ENCODE data around the gene ASXL1. TPM values are rescaled to one million over a fixed set of nuclear protein-coding genes. Genes with fewer than 3 reads are reported as not detected.

Gene ASXL1
- polyA plus RNA-seq, 3 donors from 2014 or later, result 2.9 to 11.0 (median 5.3) TPM

- Mint-ChIP-seq H3K36me3 (no peaks in the 10 kb centered on the region), H3K27ac (peak overlapping the region in 4 of 6 donors; percentile 43 to 50 (median 44)), H3K4me1 (peaks cover 28 to 30% of the 10 kb centered on the region in 2 donors), H3K27me3 (ENCODE audit: low read depth in 3 of 3) (peaks cover 0 to 10% (median 6%) of the 10 kb centered on the region in 3 donors), H3K4me3 (no peak overlapping the region), H3K9me3 (no peaks in the 10 kb centered on the region)
- DNase-seq, result no peak
Observed at GRCh38 chr20:32470025-32470861, 112.1 kb downstream of the ASXL1 start.

GRCh38 chr20:32470940-32471339, 112.8 kb downstream of the ASXL1 start:
- Mint-ChIP-seq H3K9me3 (no peaks in the 10 kb centered on the region), H3K4me3 (no peak overlapping the region), H3K27ac (peak overlapping the region in 2 of 6 donors; percentile 7 to 65), H3K4me1 (peaks cover 34 to 35% of the 10 kb centered on the region in 2 donors), H3K27me3 (ENCODE audit: low read depth in 3 of 3) (peaks cover 0 to 9% (median 7%) of the 10 kb centered on the region in 3 donors), H3K36me3 (no peaks in the 10 kb centered on the region)
- DNase-seq, result no peak

GRCh38 chr20:32472581-32473207, 114.6 kb downstream of the ASXL1 start:
- Mint-ChIP-seq H3K4me3 (no peak overlapping the region), H3K27ac (peak overlapping the region in 2 of 6 donors; percentile 16 to 22), H3K27me3 (ENCODE audit: low read depth in 3 of 3) (peaks cover 3 to 8% (median 7%) of the 10 kb centered on the region in 3 donors), H3K9me3 (no peaks in the 10 kb centered on the region), H3K4me1 (peaks cover 50 to 52% of the 10 kb centered on the region in 2 donors), H3K36me3 (no peaks in the 10 kb centered on the region)
- DNase-seq, result no peak

GRCh38 chr20:32473231-32474008, 115.3 kb downstream of the ASXL1 start:
- Mint-ChIP-seq H3K4me1 (peaks cover 56 to 59% of the 10 kb centered on the region in 2 donors), H3K4me3 (no peak overlapping the region), H3K27ac (peak overlapping the region in 3 of 6 donors; percentile 21 to 55 (median 39)), H3K36me3 (no peaks in the 10 kb centered on the region), H3K9me3 (peaks cover 0 to 2% (median 0%) of the 10 kb centered on the region in 6 donors), H3K27me3 (ENCODE audit: low read depth in 3 of 3) (peaks cover 3 to 12% (median 7%) of the 10 kb centered on the region in 3 donors)
- no peak for DNase-seq

- H3K27me3 Mint-ChIP-seq (ENCODE audit: low read depth in 3 of 3), result peaks cover 3 to 12% (median 7%) of the 10 kb centered on the region in 3 donors
- no peaks in the 10 kb centered on the region for H3K36me3 Mint-ChIP-seq
- H3K4me1 Mint-ChIP-seq, result peaks cover 58 to 63% of the 10 kb centered on the region in 2 donors
- no peak overlapping the region for H3K4me3 Mint-ChIP-seq
- no peak for DNase-seq
- H3K27ac Mint-ChIP-seq, result peak overlapping the region in 2 of 6 donors; percentile 55 to 87
- peaks cover 0 to 2% (median 0%) of the 10 kb centered on the region in 6 donors for H3K9me3 Mint-ChIP-seq
Observed at GRCh38 chr20:32474009-32474716, 116.0 kb downstream of the ASXL1 start.

GRCh38 chr20:32474717-32474966, 116.5 kb downstream of the ASXL1 start:
- no peaks in the 10 kb centered on the region for H3K36me3 Mint-ChIP-seq
- H3K27me3 Mint-ChIP-seq (ENCODE audit: low read depth in 3 of 3), result peaks cover 3 to 12% (median 7%) of the 10 kb centered on the region in 3 donors
- H3K9me3 Mint-ChIP-seq, result peaks cover 0 to 2% (median 0%) of the 10 kb centered on the region in 6 donors
- H3K4me3 Mint-ChIP-seq, result peak overlapping the region in 3 of 5 donors; percentile 17 to 48 (median 38)
- DNase-seq, result no peak
- H3K4me1 Mint-ChIP-seq, result peaks cover 63 to 65% of the 10 kb centered on the region in 2 donors
- H3K27ac Mint-ChIP-seq, result peak overlapping the region in 2 of 6 donors; percentile 50 to 87

- H3K4me1 Mint-ChIP-seq, result peaks cover 68 to 71% of the 10 kb centered on the region in 2 donors
- peak in 1 of 3 donors; percentile 19 for DNase-seq
- H3K36me3 Mint-ChIP-seq, result no peaks in the 10 kb centered on the region
- peak overlapping the region; percentile 60 to 88 (median 86) for H3K27ac Mint-ChIP-seq
- H3K9me3 Mint-ChIP-seq, result peaks cover 0 to 2% (median 0%) of the 10 kb centered on the region in 6 donors
- peaks cover 3 to 11% (median 7%) of the 10 kb centered on the region in 3 donors for H3K27me3 Mint-ChIP-seq (ENCODE audit: low read depth in 3 of 3)
- peak overlapping the region; percentile 64 to 73 (median 67) for H3K4me3 Mint-ChIP-seq
Observed at GRCh38 chr20:32474967-32475811, 117.1 kb downstream of the ASXL1 start.

- peaks cover 3 to 13% (median 6%) of the 10 kb centered on the region in 3 donors for H3K27me3 Mint-ChIP-seq (ENCODE audit: low read depth in 3 of 3)
- peak overlapping the region; percentile 64 to 73 (median 67) for H3K4me3 Mint-ChIP-seq
- DNase-seq, result no peak
- H3K36me3 Mint-ChIP-seq, result no peaks in the 10 kb centered on the region
- H3K27ac Mint-ChIP-seq, result peak overlapping the region; percentile 76 to 88 (median 86)
- peaks cover 75 to 79% of the 10 kb centered on the region in 2 donors for H3K4me1 Mint-ChIP-seq
- peaks cover 0 to 2% (median 0%) of the 10 kb centered on the region in 6 donors for H3K9me3 Mint-ChIP-seq
Observed at GRCh38 chr20:32476684-32477593, 118.8 kb downstream of the ASXL1 start.

- Mint-ChIP-seq H3K27me3 (ENCODE audit: low read depth in 3 of 3) (peaks cover 3 to 19% (median 6%) of the 10 kb centered on the region in 3 donors), H3K36me3 (no peaks in the 10 kb centered on the region), H3K27ac (peak overlapping the region; percentile 68 to 88 (median 76)), H3K4me3 (peak overlapping the region in 3 of 5 donors; percentile 2 to 67 (median 33)), H3K4me1 (peaks cover 78 to 81% of the 10 kb centered on the region in 2 donors), H3K9me3 (peaks cover 0 to 2% (median 0%) of the 10 kb centered on the region in 6 donors)
- no peak for DNase-seq
Observed at GRCh38 chr20:32477594-32478512, 119.7 kb downstream of the ASXL1 start.

- no peaks in the 10 kb centered on the region for H3K36me3 Mint-ChIP-seq
- H3K9me3 Mint-ChIP-seq, result peaks cover 0 to 2% (median 0%) of the 10 kb centered on the region in 6 donors
- peak overlapping the region; percentile 57 to 85 (median 74) for H3K27ac Mint-ChIP-seq
- DNase-seq, result no peak
- peaks cover 76 to 78% of the 10 kb centered on the region in 2 donors for H3K4me1 Mint-ChIP-seq
- H3K4me3 Mint-ChIP-seq, result peak overlapping the region in 1 of 5 donors; percentile 2
- peaks cover 3 to 19% (median 3%) of the 10 kb centered on the region in 3 donors for H3K27me3 Mint-ChIP-seq (ENCODE audit: low read depth in 3 of 3)
Observed at GRCh38 chr20:32478576-32478975, 120.4 kb downstream of the ASXL1 start.

- Mint-ChIP-seq H3K4me1 (peaks cover 75 to 78% of the 10 kb centered on the region in 2 donors), H3K9me3 (peaks cover 0 to 2% (median 0%) of the 10 kb centered on the region in 6 donors), H3K27me3 (ENCODE audit: low read depth in 3 of 3) (peaks cover 1 to 23% (median 6%) of the 10 kb centered on the region in 3 donors), H3K36me3 (no peaks in the 10 kb centered on the region), H3K27ac (peak overlapping the region in 5 of 6 donors; percentile 57 to 85 (median 70)), H3K4me3 (no peak overlapping the region)
- no peak for DNase-seq
Observed at GRCh38 chr20:32479012-32479411, 120.9 kb downstream of the ASXL1 start.
